Prostate gland (tissue), 2 donors: ENCODE data around the gene CYB561D1.

Experiments
- POLR2A ChIP-seq: fragments of 450-650 bp; IDR thresholded peaks from one replicate; pipeline ENCODE4 v1.6.1; 2016; ENCODE audit warnings: antibody characterized with exemption, mild to moderate bottlenecking
- TF ChIP-seq, protein P1 (sequence below), 4 experiments: fragments of 200-600 bp in 2 of 4; fragments of 450-650 bp in 2 of 4; sonication (generic) in 2 of 4; IDR thresholded peaks; 1 replicate in 3 of 4; 2 replicates in 1 of 4; pipeline ENCODE4 v1.5.1; 2016 to 2019; ENCODE audit warnings: antibody characterized with exemption in 4 of 4, mild to moderate bottlenecking in 2 of 4, moderate library complexity in 2 of 4

DNA sequence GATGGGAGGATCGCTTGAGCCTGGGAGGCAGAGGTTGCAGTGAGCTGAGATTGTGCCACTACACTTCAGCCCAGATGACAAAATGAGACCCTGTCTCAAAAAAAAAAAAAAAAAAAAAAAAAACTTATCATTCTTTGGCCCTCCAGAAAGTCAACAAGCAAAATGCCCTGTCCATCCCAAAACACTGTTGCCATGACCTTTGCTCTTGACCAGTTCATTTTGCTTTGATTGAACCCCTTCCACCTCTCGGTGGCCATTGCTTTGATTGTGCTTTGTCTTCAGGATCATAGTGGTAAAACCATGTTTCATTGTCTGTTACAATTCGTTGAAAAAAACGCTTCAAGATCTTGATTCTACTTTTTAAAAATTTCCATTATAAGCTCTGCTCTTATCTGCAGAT, 36.1 kb upstream of the CYB561D1 start:
- TF ChIP-seq, protein P1, sequence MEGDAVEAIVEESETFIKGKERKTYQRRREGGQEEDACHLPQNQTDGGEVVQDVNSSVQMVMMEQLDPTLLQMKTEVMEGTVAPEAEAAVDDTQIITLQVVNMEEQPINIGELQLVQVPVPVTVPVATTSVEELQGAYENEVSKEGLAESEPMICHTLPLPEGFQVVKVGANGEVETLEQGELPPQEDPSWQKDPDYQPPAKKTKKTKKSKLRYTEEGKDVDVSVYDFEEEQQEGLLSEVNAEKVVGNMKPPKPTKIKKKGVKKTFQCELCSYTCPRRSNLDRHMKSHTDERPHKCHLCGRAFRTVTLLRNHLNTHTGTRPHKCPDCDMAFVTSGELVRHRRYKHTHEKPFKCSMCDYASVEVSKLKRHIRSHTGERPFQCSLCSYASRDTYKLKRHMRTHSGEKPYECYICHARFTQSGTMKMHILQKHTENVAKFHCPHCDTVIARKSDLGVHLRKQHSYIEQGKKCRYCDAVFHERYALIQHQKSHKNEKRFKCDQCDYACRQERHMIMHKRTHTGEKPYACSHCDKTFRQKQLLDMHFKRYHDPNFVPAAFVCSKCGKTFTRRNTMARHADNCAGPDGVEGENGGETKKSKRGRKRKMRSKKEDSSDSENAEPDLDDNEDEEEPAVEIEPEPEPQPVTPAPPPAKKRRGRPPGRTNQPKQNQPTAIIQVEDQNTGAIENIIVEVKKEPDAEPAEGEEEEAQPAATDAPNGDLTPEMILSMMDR (IDR thresholded peaks at IDR 0.05): no peak
- TF ChIP-seq POLR2A: no peak
